ENCODE measurements around the gene KRT26.

DNA sequence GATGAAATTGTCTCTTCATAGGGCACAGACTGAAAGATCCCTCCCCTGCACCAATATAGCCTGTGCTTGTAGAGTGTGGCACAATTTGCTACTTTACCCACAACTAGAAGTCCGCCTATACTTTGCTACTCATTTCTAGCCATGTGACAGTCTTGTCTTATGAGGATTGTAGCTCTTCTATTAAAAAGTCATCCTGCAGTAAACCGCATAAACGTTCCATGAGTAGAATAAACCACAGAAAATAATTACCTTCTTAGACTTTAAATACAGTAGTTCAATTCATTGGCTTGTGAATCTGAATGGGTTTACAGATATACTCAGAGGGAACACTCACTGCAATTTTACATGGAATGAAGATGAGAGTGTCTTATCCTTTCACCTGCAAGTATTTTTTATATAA is 6.0 kb upstream of the KRT26 start:
- TF ChIP-seq, protein P1, sequence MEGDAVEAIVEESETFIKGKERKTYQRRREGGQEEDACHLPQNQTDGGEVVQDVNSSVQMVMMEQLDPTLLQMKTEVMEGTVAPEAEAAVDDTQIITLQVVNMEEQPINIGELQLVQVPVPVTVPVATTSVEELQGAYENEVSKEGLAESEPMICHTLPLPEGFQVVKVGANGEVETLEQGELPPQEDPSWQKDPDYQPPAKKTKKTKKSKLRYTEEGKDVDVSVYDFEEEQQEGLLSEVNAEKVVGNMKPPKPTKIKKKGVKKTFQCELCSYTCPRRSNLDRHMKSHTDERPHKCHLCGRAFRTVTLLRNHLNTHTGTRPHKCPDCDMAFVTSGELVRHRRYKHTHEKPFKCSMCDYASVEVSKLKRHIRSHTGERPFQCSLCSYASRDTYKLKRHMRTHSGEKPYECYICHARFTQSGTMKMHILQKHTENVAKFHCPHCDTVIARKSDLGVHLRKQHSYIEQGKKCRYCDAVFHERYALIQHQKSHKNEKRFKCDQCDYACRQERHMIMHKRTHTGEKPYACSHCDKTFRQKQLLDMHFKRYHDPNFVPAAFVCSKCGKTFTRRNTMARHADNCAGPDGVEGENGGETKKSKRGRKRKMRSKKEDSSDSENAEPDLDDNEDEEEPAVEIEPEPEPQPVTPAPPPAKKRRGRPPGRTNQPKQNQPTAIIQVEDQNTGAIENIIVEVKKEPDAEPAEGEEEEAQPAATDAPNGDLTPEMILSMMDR (IDR thresholded peaks at IDR 0.05; ENCODE audit: insufficient read depth, low read length, poor library complexity, severe bottlenecking), result no peak
- no peak for TF ChIP-seq EZH2phosphoT487 (conservative IDR thresholded peaks at IDR 0.05; ENCODE audit: low read length)

Measured in SU-DHL-6 (cell line).